ENCODE measurements around the gene STRADB. TPM values are rescaled to one million over a fixed set of nuclear protein-coding genes. Genes with fewer than 3 reads are reported as not detected.
"Not testable (repeated sequence)": the region's sequence is repeated elsewhere in the genome, so short reads cannot be mapped to it uniquely, and the experiment has no call there.

STRADB gene
- total RNA-seq, 4 donors from 2014 or later, result 90.6 to 187 (median 129) TPM

- Histone ChIP-seq H3K4me3 (no peak overlapping the region), H3K36me3 (peaks cover 2 to 72% of the 10 kb centered on the region in 2 donors), H3K27ac (no peak overlapping the region), H3K4me1 (no peaks in the 10 kb centered on the region), H3K9me3 (no peaks in the 10 kb centered on the region), H3K27me3 (no peaks in the 10 kb centered on the region)
- ATAC-seq (no peak), DNase-seq (no peak)
- intact Hi-C loops (cut with DNase I; ENCODE audit: low total_unique reads) (no loop called here), in situ Hi-C loops (cut with MboI; ENCODE audit: low sequenced_read_pairs in 4 of 4) (no loop called here)
- no peak for TF ChIP-seq POLR2A (IDR thresholded peaks at IDR 0.05)
- TF ChIP-seq, protein P1, sequence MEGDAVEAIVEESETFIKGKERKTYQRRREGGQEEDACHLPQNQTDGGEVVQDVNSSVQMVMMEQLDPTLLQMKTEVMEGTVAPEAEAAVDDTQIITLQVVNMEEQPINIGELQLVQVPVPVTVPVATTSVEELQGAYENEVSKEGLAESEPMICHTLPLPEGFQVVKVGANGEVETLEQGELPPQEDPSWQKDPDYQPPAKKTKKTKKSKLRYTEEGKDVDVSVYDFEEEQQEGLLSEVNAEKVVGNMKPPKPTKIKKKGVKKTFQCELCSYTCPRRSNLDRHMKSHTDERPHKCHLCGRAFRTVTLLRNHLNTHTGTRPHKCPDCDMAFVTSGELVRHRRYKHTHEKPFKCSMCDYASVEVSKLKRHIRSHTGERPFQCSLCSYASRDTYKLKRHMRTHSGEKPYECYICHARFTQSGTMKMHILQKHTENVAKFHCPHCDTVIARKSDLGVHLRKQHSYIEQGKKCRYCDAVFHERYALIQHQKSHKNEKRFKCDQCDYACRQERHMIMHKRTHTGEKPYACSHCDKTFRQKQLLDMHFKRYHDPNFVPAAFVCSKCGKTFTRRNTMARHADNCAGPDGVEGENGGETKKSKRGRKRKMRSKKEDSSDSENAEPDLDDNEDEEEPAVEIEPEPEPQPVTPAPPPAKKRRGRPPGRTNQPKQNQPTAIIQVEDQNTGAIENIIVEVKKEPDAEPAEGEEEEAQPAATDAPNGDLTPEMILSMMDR (IDR thresholded peaks at IDR 0.05 in 4 of 5, conservative IDR thresholded peaks at IDR 0.05 in 1 of 5), result no peak
These were observed 20.9 kb downstream of the STRADB start for GRCh38 chr2:201472411-201472810.

DNA sequence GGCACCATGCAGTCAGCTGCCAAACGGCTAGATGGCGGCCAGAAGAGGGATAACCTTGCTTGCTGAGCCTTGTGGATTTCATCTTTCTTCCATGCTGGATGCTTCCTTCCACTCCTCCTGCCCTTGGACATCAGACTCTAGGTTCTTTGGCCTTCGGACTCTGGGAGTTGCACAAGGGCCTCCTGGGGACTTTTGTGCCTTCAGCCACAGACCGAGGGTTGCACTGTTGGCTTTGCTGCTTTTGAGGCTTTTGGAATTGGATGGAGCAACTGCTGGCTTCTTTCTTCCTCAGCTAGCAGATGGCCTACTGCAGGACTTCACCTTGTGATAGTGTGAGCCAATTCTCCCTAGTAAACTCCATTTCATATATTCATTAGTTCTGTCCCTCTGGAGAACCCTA, 31.0 kb downstream of the STRADB start:
- DNase-seq, result peak; percentile 31 to 62
- intact Hi-C loops (cut with DNase I; ENCODE audit: low total_unique reads) (no loop called here), in situ Hi-C loops (cut with MboI; ENCODE audit: low sequenced_read_pairs in 4 of 4) (no loop called here)
- peak; percentile 49 to 58 for ATAC-seq
- TF ChIP-seq POLR2A (IDR thresholded peaks at IDR 0.05), result no peak
- TF ChIP-seq, protein P1 (IDR thresholded peaks at IDR 0.05 in 4 of 5, conservative IDR thresholded peaks at IDR 0.05 in 1 of 5), result no peak
- Histone ChIP-seq H3K9me3 (no peaks in the 10 kb centered on the region), H3K27me3 (no peaks in the 10 kb centered on the region), H3K27ac (no peak overlapping the region), H3K4me3 (no peak overlapping the region), H3K36me3 (peaks cover 0 to 49% of the 10 kb centered on the region in 2 donors), H3K4me1 (no peaks in the 10 kb centered on the region)

DNA sequence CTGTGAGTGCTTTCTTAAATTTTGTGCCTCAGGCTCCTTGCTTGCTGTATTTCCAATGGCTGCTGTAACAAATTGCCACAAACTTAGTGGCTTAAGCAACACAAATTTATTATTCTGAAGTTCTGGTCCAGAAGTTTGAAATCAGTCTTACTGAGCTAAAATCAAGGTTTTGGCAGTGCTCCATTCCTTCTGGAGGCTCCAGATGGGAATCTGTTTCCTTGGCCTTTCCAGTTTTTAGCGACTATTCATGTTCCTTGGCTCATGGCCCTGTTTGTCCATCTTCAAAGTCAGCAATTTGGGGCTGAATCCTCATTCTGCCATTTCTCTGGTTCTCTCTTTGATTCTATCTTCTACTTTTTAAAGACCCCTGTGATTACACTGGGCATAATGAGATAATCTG, 31.8 kb downstream of the STRADB start:
- in situ Hi-C loops (cut with MboI; ENCODE audit: low sequenced_read_pairs in 4 of 4), result no loop called here
- Histone ChIP-seq H3K36me3 (peaks cover 0 to 41% of the 10 kb centered on the region in 2 donors), H3K9me3 (no peaks in the 10 kb centered on the region), H3K27ac (no peak overlapping the region), H3K4me1 (no peaks in the 10 kb centered on the region), H3K27me3 (no peaks in the 10 kb centered on the region), H3K4me3 (no peak overlapping the region)
- intact Hi-C loops (cut with DNase I; ENCODE audit: low total_unique reads), result no loop called here
- DNase-seq (no peak), ATAC-seq (no peak)
- TF ChIP-seq, protein P1 (IDR thresholded peaks at IDR 0.05 in 4 of 5, conservative IDR thresholded peaks at IDR 0.05 in 1 of 5), result no peak
- no peak for TF ChIP-seq POLR2A (IDR thresholded peaks at IDR 0.05)

- H3K4me1 ChIP-seq; H3K27me3 ChIP-seq; in situ Hi-C loops (cut with MboI; ENCODE audit: low sequenced_read_pairs in 4 of 4); intact Hi-C loops (cut with DNase I; ENCODE audit: low total_unique reads); H3K27ac ChIP-seq; H3K4me3 ChIP-seq; ATAC-seq; DNase-seq; H3K9me3 ChIP-seq: not testable (repeated sequence)
- H3K36me3 ChIP-seq, result peaks cover 0 to 37% of the 10 kb centered on the region in 2 donors
These were observed 32.2 kb downstream of the STRADB start for GRCh38 chr2:201483758-201484157.

- peaks cover 0 to 28% of the 10 kb centered on the region in 2 donors for H3K36me3 ChIP-seq
- no peak overlapping the region for H3K27ac ChIP-seq
- in situ Hi-C loops (cut with MboI; ENCODE audit: low sequenced_read_pairs in 4 of 4) (no loop called here), intact Hi-C loops (cut with DNase I; ENCODE audit: low total_unique reads) (no loop called here)
- no peaks in the 10 kb centered on the region for H3K9me3 ChIP-seq
- H3K4me3 ChIP-seq, result no peak overlapping the region
- TF ChIP-seq POLR2A (IDR thresholded peaks at IDR 0.05), result no peak
- TF ChIP-seq, protein P1 (IDR thresholded peaks at IDR 0.05 in 4 of 5, conservative IDR thresholded peaks at IDR 0.05 in 1 of 5), result no peak
- no peak for ATAC-seq
- H3K4me1 ChIP-seq, result no peaks in the 10 kb centered on the region
- DNase-seq, result no peak
- H3K27me3 ChIP-seq, result no peaks in the 10 kb centered on the region
These were observed 33.3 kb downstream of the STRADB start for GRCh38 chr2:201484805-201485204.

Measured in gastrocnemius medialis (tissue), 4 donors.